GM21381 (cell line): ENCODE measurements around the gene SLC26A6.
A peak's percentile ranks its signal among the peaks of the same experiment; 100 is the strongest.

Experiments used
- ATAC-seq: cut with Tn5 transposase; IDR thresholded peaks from one replicate; pipeline ENCODE4 v1.9.1; 2021; ENCODE audit warnings: mild to moderate bottlenecking, moderate library complexity; ENCODE audit not compliant: unreplicated experiment

SLC26A6 gene

GRCh38 chr3:48634661-48635221, 520 bp downstream of the SLC26A6 start:
- ATAC-seq, result peak; percentile 14

GRCh38 chr3:48633743-48634142, 1.5 kb downstream of the SLC26A6 start:
- ATAC-seq, result no peak

- ATAC-seq, result no peak
Measured at GRCh38 chr3:48633256-48633655, 2.0 kb downstream of the SLC26A6 start.

GRCh38 chr3:48631516-48632448, 3.5 kb downstream of the SLC26A6 start:
- ATAC-seq, result no peak

GRCh38 chr3:48630833-48631232, 4.4 kb downstream of the SLC26A6 start:
- ATAC-seq, result no peak

GRCh38 chr3:48630407-48630806, 4.9 kb downstream of the SLC26A6 start:
- no peak for ATAC-seq

- ATAC-seq, result no peak
Measured at GRCh38 chr3:48629894-48630293, 5.4 kb downstream of the SLC26A6 start.

- no peak for ATAC-seq
Measured at GRCh38 chr3:48628277-48629017, 6.8 kb downstream of the SLC26A6 start.

- ATAC-seq, result no peak
Measured at GRCh38 chr3:48625600-48625999, 9.7 kb downstream of the SLC26A6 start.

- no peak for ATAC-seq
Measured at GRCh38 chr3:48624767-48625166, 10.5 kb downstream of the SLC26A6 start.

- no peak for ATAC-seq
Measured at GRCh38 chr3:48623851-48624547, 11.3 kb downstream of the SLC26A6 start.

- no peak for ATAC-seq
Measured at GRCh38 chr3:48621461-48621869, 13.8 kb downstream of the SLC26A6 start, which contains the start of gene TMEM89. Gene TMEM89, minus strand, starts transcription at chr3:48621769. Its CDS starts 13 bp downstream, at chr3:48621756.

- no peak for ATAC-seq
Measured at GRCh38 chr3:48619541-48620524, 15.4 kb downstream of the SLC26A6 start.

GRCh38 chr3:48617559-48617958, 17.7 kb downstream of the SLC26A6 start:
- no peak for ATAC-seq

GRCh38 chr3:48614044-48614443, 21.2 kb downstream of the SLC26A6 start:
- no peak for ATAC-seq

GRCh38 chr3:48612309-48612708, 23.0 kb downstream of the SLC26A6 start:
- ATAC-seq, result no peak

- peak; percentile 92 for ATAC-seq
Measured at GRCh38 chr3:48609088-48610005, 25.9 kb downstream of the SLC26A6 start, which contains the start of gene UQCRC1. Gene UQCRC1, minus strand, starts transcription at chr3:48609646. Its CDS starts 26 bp downstream, at chr3:48609620.

- no peak for ATAC-seq
Measured at GRCh38 chr3:48607519-48607918, 27.7 kb downstream of the SLC26A6 start.

- no peak for ATAC-seq
Measured at GRCh38 chr3:48601622-48601994, 33.7 kb downstream of the SLC26A6 start.
